Panc1 (cell line): ENCODE measurements around the gene ZNF552. TPM values are rescaled to one million over a fixed set of nuclear protein-coding genes. Genes with fewer than 3 reads are reported as not detected.

ENCODE experiments used
- ATAC-seq: fragments of 200-7000 bp; cut with Tn5 transposase; 2 replicates; pipeline ENCODE4 v1.9.1; 2020; ENCODE audit warnings: mild to moderate bottlenecking, moderate library complexity
- BruUV-seq: library from RNA; stranded (reverse); fragments of 400-500 nt; replicated peaks from 2 replicates; lab custom pipeline; 2021; lab: Mats Ljungman, UMichigan
- CTCF ChIA-PET: fragments of 300-600 bp; sonication (Branson Sonifier 250); formaldehyde crosslinking; loops from one replicate; lab custom pipeline; 2022; ENCODE audit warnings: antibody characterized with exemption; lab: Charles Lee
- POLR2A ChIA-PET: fragments of 300-600 bp; sonication (Branson Sonifier 250); formaldehyde crosslinking; loops from one replicate; lab custom pipeline; 2022; ENCODE audit warnings: antibody characterized with exemption; lab: Charles Lee
- DNase-seq: peaks from one replicate; pipeline ENCODE4 v3.0.0-alpha.2; 2010; ENCODE audit warnings: low read depth, low spot score
- H3K27ac ChIP-seq: 2 replicates; pipeline ENCODE4 v1.5.1; 2011; ENCODE audit warnings: mild to moderate bottlenecking, low read length, inconsistent platforms
- H3K27me3 ChIP-seq: fragments of 200-500 bp; sonication (Bioruptor generic); 2 replicates; pipeline ENCODE4 v1.6.0; 2014; ENCODE audit warnings: low read length, inconsistent platforms; ENCODE audit not compliant: control insufficient read depth, insufficient read depth
- H3K36me3 ChIP-seq: fragments of 200-500 bp; sonication (Bioruptor generic); 2 replicates; pipeline ENCODE4 v1.5.1; 2014; ENCODE audit warnings: inconsistent platforms, mild to moderate bottlenecking, low read length, moderate library complexity; ENCODE audit not compliant: control insufficient read depth, insufficient read depth
- H3K4me1 ChIP-seq: 2 replicates; pipeline ENCODE4 v1.5.1; 2011; ENCODE audit warnings: inconsistent platforms, mild to moderate bottlenecking, low read length, moderate library complexity; ENCODE audit not compliant: control insufficient read depth, insufficient read depth
- H3K4me3 ChIP-seq, 2 experiments: 2 replicates each; pipeline ENCODE4 v1.5.1; 2011 to 2012; ENCODE audit warnings: low read depth in 2 of 2, low read length in 2 of 2, mild to moderate bottlenecking in 2 of 2, inconsistent platforms in 1 of 2, moderate library complexity in 1 of 2
- H3K9me3 ChIP-seq: fragments of 200-500 bp; sonication (Bioruptor generic); 2 replicates; pipeline ENCODE4 v1.5.1; 2014; ENCODE audit warnings: low read depth, mild to moderate bottlenecking, inconsistent platforms, low read length, moderate library complexity; ENCODE audit not compliant: control insufficient read depth, insufficient read depth
- CTCF ChIP-seq: fragments of 450-650 bp; IDR thresholded peaks from 2 replicates; pipeline ENCODE4 v1.5.1; 2017; ENCODE audit warnings: mild to moderate bottlenecking
- POLR2AphosphoS5 ChIP-seq: IDR thresholded peaks from 2 replicates; pipeline ENCODE4 v1.6.1; 2012; ENCODE audit warnings: mild to moderate bottlenecking, low read depth, low read length, moderate library complexity
- SIN3A ChIP-seq: IDR thresholded peaks from 2 replicates; pipeline ENCODE4 v1.6.1; 2012; ENCODE audit warnings: low read depth, mild to moderate bottlenecking, low read length, moderate library complexity, borderline replicate concordance; ENCODE audit not compliant: insufficient read depth
- TCF7L2 ChIP-seq: IDR thresholded peaks from 2 replicates; pipeline ENCODE4 v1.6.1; 2011; ENCODE audit warnings: mild to moderate bottlenecking, low read depth, low read length, inconsistent platforms
- in situ Hi-C: cut with HindIII; loops from 2 replicates; pipeline ENCODE4 v1.10.0; 2016; ENCODE audit warnings: low sequenced_read_pairs, low pct_unique_long_range_greater_than_20kb
- intact Hi-C: fragments of 100-400 bp; cut with micrococcal nuclease; formaldehyde crosslinking; loops from one replicate; pipeline ENCODE4 v1.10.0; 2022; ENCODE audit not compliant: unreplicated experiment
- total RNA-seq: library from RNA; stranded (reverse); gene quantifications from one replicate; pipeline ENCODE4 v1.2.1, GENCODE V29; 2021; ENCODE audit not compliant: unreplicated experiment
- TF ChIP-seq, protein P1 (sequence below), 2 experiments: IDR thresholded peaks; 2 replicates each; pipeline ENCODE4 v1.6.1; 2011 to 2012; ENCODE audit warnings: low read depth in 2 of 2, control low read depth in 1 of 2, low read length in 1 of 2, mild to moderate bottlenecking in 1 of 2, moderate library complexity in 1 of 2; ENCODE audit not compliant: insufficient read depth in 1 of 2

ZNF552 gene
- total RNA-seq, 1 experiment from 2014 or later: 7.5 TPM

DNA sequence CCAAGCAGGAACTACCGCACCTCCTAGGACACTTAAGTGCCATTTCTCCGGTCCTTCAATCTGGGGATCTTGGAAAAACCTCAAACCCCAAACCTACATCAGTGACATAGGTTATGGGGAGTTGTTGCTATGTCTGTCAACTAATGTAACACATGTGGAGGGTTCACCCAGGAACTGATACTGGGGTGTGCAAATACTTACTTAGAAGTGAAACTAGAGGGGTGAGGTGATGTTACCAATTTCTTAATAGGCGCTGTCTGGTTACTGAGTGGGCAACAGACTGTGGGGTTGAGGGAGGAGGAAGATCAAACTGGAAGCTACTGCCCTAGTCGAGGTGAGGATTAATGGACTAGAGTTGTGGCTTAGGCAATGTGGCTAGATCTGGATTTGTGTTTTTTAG, 43.3 kb downstream of the ZNF552 start:
- Histone ChIP-seq H3K9me3 (peaks cover 26% of the 10 kb centered on the region; the same call in 1 of the 2 replicates), H3K27ac (no peak overlapping the region), H3K27me3 (no peaks in the 10 kb centered on the region), H3K4me3 (no peak overlapping the region), H3K36me3 (no peaks in the 10 kb centered on the region), H3K4me1 (0 out of 2 replicates have a peak, but pooled peaks cover 5% of the 10 kb centered on the region)
- intact Hi-C loops (no loop called here), in situ Hi-C loops (no loop called here)
- CTCF ChIA-PET: no interaction called here
- no TSS peak for BruUV-seq
- ATAC-seq (no peak), DNase-seq (no peak)
- TF ChIP-seq SIN3A (no peak), TCF7L2 (no peak)
- POLR2A ChIA-PET: no interaction called here

DNA sequence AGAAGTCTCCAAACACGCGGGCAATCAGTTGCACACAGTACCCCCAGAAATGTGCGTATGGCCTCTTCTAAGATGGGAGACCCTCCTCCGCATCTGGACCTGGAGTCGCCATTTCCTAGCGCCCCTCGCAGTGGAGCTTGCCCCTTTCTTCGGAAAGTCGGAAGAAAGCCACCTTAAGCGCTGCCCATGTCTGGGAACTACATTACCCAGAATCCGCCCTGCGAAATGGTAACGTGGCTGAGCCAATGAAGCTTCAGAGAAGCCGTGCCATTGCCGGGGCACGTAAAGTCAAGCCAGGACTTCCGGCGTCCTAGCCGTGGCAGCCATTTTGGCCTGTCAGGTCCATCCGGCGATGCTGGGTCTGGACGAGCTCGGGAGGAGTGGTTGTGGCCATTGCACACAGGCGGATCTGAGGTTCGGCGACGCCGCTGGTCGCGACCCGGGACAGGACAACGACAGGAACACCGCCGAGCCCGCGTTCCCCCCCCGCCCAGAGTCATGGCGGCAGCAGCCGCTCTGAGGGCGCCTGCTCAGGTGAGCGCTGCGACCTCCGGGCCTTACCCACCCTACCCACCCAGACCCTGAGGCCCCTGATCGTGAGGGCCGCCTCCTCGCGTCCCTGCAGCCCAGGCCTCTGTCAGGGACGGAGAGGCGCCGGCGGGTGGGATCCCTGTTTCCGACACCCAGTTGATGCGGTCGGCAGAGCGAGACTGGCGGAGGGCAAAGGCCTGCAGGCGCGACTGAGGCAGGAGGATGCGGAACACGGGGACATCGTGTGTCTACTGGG, 45.2 kb downstream of the ZNF552 start, which contains the start of gene ZNF586:
Gene ZNF586, plus strand, starts transcription at position 332 of the 787 bp plus-strand sequence. Its CDS starts 167 bp downstream, at position 499.
- ChIA-PET POLR2A (interaction anchor here (0.6 to 1.0 kb wide), 4 partner anchors 88 to 790 kb away, joined by 3 to 7 read pairs (median 4); partner anchors contain the start of gene ZNF551), CTCF (interaction anchor here (0.5 to 0.7 kb wide), 3 partner anchors 273 to 787 kb away, joined by 3 to 8 read pairs (median 3); no protein-coding TSS in a partner anchor)
- Histone ChIP-seq H3K4me3 (peak within 1 kb of the TSS; percentile 66 to 86), H3K4me1 (0 out of 2 replicates have a peak, but pooled peaks cover 5% of the 10 kb centered on the region), H3K27me3 (no peaks in the 10 kb centered on the region), H3K27ac (peak within 1 kb of the TSS; percentile 82), H3K36me3 (no peaks in the 10 kb centered on the region), H3K9me3 (peaks cover 23% of the 10 kb centered on the region; the same call in 1 of the 2 replicates)
- peak; percentile 79 for DNase-seq
- BruUV-seq: no TSS peak
- intact Hi-C loops (no loop called here), in situ Hi-C loops (no loop called here)
- ATAC-seq: peak; percentile 100
- TF ChIP-seq, protein P1, sequence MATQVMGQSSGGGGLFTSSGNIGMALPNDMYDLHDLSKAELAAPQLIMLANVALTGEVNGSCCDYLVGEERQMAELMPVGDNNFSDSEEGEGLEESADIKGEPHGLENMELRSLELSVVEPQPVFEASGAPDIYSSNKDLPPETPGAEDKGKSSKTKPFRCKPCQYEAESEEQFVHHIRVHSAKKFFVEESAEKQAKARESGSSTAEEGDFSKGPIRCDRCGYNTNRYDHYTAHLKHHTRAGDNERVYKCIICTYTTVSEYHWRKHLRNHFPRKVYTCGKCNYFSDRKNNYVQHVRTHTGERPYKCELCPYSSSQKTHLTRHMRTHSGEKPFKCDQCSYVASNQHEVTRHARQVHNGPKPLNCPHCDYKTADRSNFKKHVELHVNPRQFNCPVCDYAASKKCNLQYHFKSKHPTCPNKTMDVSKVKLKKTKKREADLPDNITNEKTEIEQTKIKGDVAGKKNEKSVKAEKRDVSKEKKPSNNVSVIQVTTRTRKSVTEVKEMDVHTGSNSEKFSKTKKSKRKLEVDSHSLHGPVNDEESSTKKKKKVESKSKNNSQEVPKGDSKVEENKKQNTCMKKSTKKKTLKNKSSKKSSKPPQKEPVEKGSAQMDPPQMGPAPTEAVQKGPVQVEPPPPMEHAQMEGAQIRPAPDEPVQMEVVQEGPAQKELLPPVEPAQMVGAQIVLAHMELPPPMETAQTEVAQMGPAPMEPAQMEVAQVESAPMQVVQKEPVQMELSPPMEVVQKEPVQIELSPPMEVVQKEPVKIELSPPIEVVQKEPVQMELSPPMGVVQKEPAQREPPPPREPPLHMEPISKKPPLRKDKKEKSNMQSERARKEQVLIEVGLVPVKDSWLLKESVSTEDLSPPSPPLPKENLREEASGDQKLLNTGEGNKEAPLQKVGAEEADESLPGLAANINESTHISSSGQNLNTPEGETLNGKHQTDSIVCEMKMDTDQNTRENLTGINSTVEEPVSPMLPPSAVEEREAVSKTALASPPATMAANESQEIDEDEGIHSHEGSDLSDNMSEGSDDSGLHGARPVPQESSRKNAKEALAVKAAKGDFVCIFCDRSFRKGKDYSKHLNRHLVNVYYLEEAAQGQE (IDR thresholded peaks at IDR 0.05; ENCODE audit: insufficient read depth in 1 of 2, low read depth in 2 of 2, low read length in 1 of 2): 0 out of 4 replicates have a peak, but pooled peaks of 1 of the 2 experiments have one; percentile 53
- TF ChIP-seq POLR2AphosphoS5 (peak; percentile 93), TCF7L2 (no peak), SIN3A (peak; percentile 75; the same call in 1 of the 2 replicates)

- BruUV-seq: no TSS peak
- CTCF ChIA-PET: no interaction called here
- Histone ChIP-seq H3K4me3 (no peak overlapping the region), H3K27me3 (no peaks in the 10 kb centered on the region), H3K36me3 (peaks cover under 1% of the 10 kb centered on the region), H3K4me1 (no peaks in the 10 kb centered on the region), H3K9me3 (peaks cover 23% of the 10 kb centered on the region), H3K27ac (no peak overlapping the region)
- ATAC-seq (peak; percentile 40; the same call in 1 of the 2 replicates), DNase-seq (no peak)
- in situ Hi-C loops: no loop called here
- POLR2A ChIA-PET: no interaction called here
- no peak for TF ChIP-seq SIN3A
- TF ChIP-seq CTCF: no peak
- TF ChIP-seq TCF7L2: no peak
- TF ChIP-seq POLR2AphosphoS5: no peak
- TF ChIP-seq, protein P1 (IDR thresholded peaks at IDR 0.05; ENCODE audit: insufficient read depth in 1 of 2, low read depth in 2 of 2, low read length in 1 of 2): no peak
- intact Hi-C loops: no loop called here
These were observed 55.6 kb downstream of the ZNF552 start for GRCh38 chr19:57759096-57759495.
